Gastroesophageal sphincter (tissue), 4 donors: ENCODE data around the gene EGFLAM. TPM values are rescaled to one million over a fixed set of nuclear protein-coding genes. Genes with fewer than 3 reads are reported as not detected.

ENCODE experiments used
- ATAC-seq: fragments of 150-250 bp; one replicate; pipeline ENCODE4 v1.9.1; 2016; ENCODE audit warnings: mild to moderate bottlenecking, moderate library complexity
- H3K27ac ChIP-seq, 4 donors: fragments of 200-600 bp; sonication (generic) in 3 of 4; 1 replicate in 3 of 4; 2 replicates in 1 of 4; pipeline ENCODE4 v1.5.1; 2016 to 2019
- H3K27me3 ChIP-seq: fragments of 200-600 bp; sonication (generic); one replicate; pipeline ENCODE4 v1.5.1; 2019
- H3K36me3 ChIP-seq, 2 donors: fragments of 200-600 bp; sonication (generic); one replicate each; pipeline ENCODE4 v1.5.1; 2019; ENCODE audit warnings: control low read depth in 1 of 2
- H3K4me1 ChIP-seq, 3 donors: fragments of 200-600 bp; sonication (generic); 1 replicate in 2 of 3; 2 replicates in 1 of 3; pipeline ENCODE4 v1.5.1; 2016 to 2019; ENCODE audit warnings: control low read depth in 2 of 3
- H3K4me3 ChIP-seq, 2 donors: fragments of 200-600 bp; sonication (generic); one replicate each; pipeline ENCODE4 v1.5.1; 2019; ENCODE audit warnings: mild to moderate bottlenecking in 1 of 2, moderate library complexity in 1 of 2
- H3K9me3 ChIP-seq, 3 donors: fragments of 200-600 bp; sonication (generic); one replicate each; pipeline ENCODE4 v1.5.1; 2017 to 2019; ENCODE audit warnings: control low read depth in 2 of 3
- EP300 ChIP-seq: sonication (generic); formaldehyde crosslinking; IDR thresholded peaks from one replicate; pipeline ENCODE4 v1.6.1; 2017; ENCODE audit warnings: antibody characterized with exemption, mild to moderate bottlenecking
- POLR2A ChIP-seq, 2 donors: fragments of 450-650 bp; IDR thresholded peaks; one replicate each; pipeline ENCODE4 v1.6.1; 2017; ENCODE audit warnings: antibody characterized with exemption in 2 of 2, mild to moderate bottlenecking in 2 of 2, moderate library complexity in 1 of 2
- POLR2AphosphoS5 ChIP-seq: sonication (generic); formaldehyde crosslinking; IDR thresholded peaks from one replicate; pipeline ENCODE4 v1.6.1; 2017; ENCODE audit warnings: antibody characterized with exemption
- WGBS, 2 donors: methylation state at CpG; one replicate each; pipeline ENCODE4 v1.1.5; 2018; ENCODE audit warnings: low coverage in 1 of 2; 5-methylcytosine and 5-hydroxymethylcytosine counted together
- total RNA-seq, 4 donors: library from RNA; depleted of rRNA; stranded (reverse); fragments of >200 nt; gene quantifications; one replicate each; pipeline ENCODE4 v1.1.0, GENCODE V29; 2016
- TF ChIP-seq, protein P1 (sequence below), 4 experiments: fragments of 200-600 bp in 2 of 4; fragments of 450-650 bp in 2 of 4; sonication (generic) in 1 of 4; IDR thresholded peaks; one replicate each; pipeline ENCODE4 v1.5.1; 2017 to 2019; ENCODE audit warnings: antibody characterized with exemption in 4 of 4, mild to moderate bottlenecking in 2 of 4, moderate library complexity in 2 of 4

Gene EGFLAM
- total RNA-seq, 4 donors from 2014 or later: 4.8 to 8.3 (median 7.7) TPM

DNA sequence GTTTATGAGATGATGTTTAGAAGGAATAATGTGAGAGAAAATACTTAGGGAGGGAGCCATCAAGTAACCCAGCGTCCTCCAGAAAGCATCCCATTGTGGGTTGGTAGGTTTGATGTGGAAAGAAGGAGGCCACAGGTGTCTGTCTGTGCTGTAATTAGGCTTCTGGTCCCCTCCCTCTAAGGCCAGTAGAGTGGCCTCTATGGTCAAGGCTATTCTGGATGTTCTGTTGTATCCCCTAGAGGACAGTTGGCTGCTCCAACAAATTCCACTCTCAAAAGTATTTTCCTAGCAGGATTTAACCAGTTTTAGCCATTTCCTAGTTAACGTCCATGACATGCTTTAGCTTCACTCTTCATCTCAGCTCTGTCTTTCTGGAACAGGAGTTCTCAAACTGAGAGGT, 106.5 kb downstream of the EGFLAM start:
- Histone ChIP-seq H3K27me3 (no peaks in the 10 kb centered on the region), H3K27ac (no peak overlapping the region), H3K4me3 (no peak overlapping the region), H3K36me3 (no peaks in the 10 kb centered on the region), H3K4me1 (no peaks in the 10 kb centered on the region), H3K9me3 (no peaks in the 10 kb centered on the region)
- TF ChIP-seq POLR2AphosphoS5 (no peak), EP300 (no peak), POLR2A (IDR thresholded peaks at IDR 0.05) (no peak)
- TF ChIP-seq, protein P1, sequence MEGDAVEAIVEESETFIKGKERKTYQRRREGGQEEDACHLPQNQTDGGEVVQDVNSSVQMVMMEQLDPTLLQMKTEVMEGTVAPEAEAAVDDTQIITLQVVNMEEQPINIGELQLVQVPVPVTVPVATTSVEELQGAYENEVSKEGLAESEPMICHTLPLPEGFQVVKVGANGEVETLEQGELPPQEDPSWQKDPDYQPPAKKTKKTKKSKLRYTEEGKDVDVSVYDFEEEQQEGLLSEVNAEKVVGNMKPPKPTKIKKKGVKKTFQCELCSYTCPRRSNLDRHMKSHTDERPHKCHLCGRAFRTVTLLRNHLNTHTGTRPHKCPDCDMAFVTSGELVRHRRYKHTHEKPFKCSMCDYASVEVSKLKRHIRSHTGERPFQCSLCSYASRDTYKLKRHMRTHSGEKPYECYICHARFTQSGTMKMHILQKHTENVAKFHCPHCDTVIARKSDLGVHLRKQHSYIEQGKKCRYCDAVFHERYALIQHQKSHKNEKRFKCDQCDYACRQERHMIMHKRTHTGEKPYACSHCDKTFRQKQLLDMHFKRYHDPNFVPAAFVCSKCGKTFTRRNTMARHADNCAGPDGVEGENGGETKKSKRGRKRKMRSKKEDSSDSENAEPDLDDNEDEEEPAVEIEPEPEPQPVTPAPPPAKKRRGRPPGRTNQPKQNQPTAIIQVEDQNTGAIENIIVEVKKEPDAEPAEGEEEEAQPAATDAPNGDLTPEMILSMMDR (IDR thresholded peaks at IDR 0.05): no peak
- ATAC-seq: no peak
- WGBS, 2 donors: 70 to 73% methylated on average over 2 of the region's 2 CpGs

DNA sequence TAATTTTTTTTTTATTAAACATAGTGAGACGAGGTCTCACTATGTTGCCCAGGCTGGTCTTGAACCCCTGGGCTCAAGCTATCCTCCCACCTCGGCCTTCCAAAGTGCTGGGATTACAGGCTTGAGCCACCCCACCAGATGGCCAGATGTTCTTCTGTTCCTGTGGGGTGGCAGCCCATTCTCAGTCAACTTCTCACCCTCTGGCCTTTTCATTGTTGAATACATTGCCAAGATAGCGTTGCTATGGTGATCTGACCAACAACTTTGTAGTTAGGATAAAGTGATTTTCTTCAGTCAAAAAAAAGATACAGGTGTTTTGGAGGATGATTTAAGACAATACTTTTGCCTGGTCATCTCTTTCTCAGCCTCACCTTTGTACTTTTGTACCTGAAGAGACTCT, 109.1 kb downstream of the EGFLAM start:
- H3K36me3 ChIP-seq: no peaks in the 10 kb centered on the region
- H3K27ac ChIP-seq: no peak overlapping the region
- no peaks in the 10 kb centered on the region for H3K27me3 ChIP-seq
- WGBS, 2 donors: 68% methylated on average over 3 of the region's 3 CpGs; no CpG with 5 or more reads in 1 of the 2 donors
- no peak overlapping the region for H3K4me3 ChIP-seq
- ATAC-seq: no peak
- no peaks in the 10 kb centered on the region for H3K4me1 ChIP-seq
- no peaks in the 10 kb centered on the region for H3K9me3 ChIP-seq
- TF ChIP-seq POLR2AphosphoS5 (no peak), EP300 (no peak), POLR2A (IDR thresholded peaks at IDR 0.05) (no peak)
- TF ChIP-seq, protein P1 (IDR thresholded peaks at IDR 0.05): no peak

DNA sequence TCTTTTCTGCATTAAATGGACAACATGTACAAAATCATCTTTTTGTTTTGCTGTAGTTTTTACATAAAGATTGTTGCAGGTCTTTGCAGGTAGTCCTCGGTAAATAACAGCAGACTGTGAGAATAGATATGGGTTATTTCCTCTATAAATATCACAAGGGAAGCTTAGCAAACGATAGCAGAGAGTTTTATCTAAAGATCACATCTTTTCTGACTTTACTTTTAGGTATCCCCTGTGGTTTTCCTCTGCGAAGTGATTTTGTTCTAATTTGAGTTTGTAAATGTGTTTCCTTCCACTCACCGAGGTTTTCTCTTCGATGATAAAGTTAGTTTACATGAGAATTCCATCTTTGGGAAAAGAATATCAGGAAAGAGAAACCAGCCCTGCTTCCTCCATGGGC, 109.6 kb downstream of the EGFLAM start:
- WGBS, 2 donors: 42 to 54% methylated on average over 5 of the region's 5 CpGs

DNA sequence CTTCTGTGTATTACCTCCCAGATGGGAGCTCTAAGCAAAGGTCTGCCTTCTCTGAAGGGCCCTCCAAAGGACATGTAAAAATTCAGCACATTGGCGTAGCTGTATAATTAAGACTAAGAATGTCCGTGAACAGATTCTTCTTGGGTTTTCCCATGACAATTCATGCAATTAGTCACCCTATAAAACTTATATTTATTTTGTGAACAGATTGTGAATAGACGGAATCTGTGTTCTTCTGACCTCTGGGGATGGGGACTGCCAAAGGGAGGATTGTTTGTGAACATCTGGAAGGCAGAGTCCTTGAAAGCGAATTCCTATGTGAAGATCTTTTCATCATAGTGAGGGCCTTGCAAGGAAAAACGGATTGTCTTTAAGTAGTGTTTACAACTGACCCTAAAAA, 111.3 kb downstream of the EGFLAM start:
- Histone ChIP-seq H3K27me3 (no peaks in the 10 kb centered on the region), H3K9me3 (no peaks in the 10 kb centered on the region), H3K4me1 (no peaks in the 10 kb centered on the region), H3K27ac (no peak overlapping the region), H3K36me3 (no peaks in the 10 kb centered on the region), H3K4me3 (no peak overlapping the region)
- TF ChIP-seq POLR2AphosphoS5 (no peak), EP300 (no peak), POLR2A (IDR thresholded peaks at IDR 0.05) (no peak)
- TF ChIP-seq, protein P1 (IDR thresholded peaks at IDR 0.05): no peak
- no peak for ATAC-seq
- 71 to 80% methylated on average over 4 to 5 of the region's 5 CpGs for WGBS, 2 donors

More for the DNA sequence above, 109.6 kb downstream of the EGFLAM start:
- ATAC-seq: no peak
- no peaks in the 10 kb centered on the region for H3K4me1 ChIP-seq
- H3K27ac ChIP-seq: no peak overlapping the region
- no peaks in the 10 kb centered on the region for H3K9me3 ChIP-seq
- H3K27me3 ChIP-seq: no peaks in the 10 kb centered on the region
- no peak overlapping the region for H3K4me3 ChIP-seq
- no peaks in the 10 kb centered on the region for H3K36me3 ChIP-seq
- no peak for TF ChIP-seq POLR2AphosphoS5
- no peak for TF ChIP-seq EP300
- no peak for TF ChIP-seq POLR2A (IDR thresholded peaks at IDR 0.05)
- TF ChIP-seq, protein P1 (IDR thresholded peaks at IDR 0.05): no peak

DNA sequence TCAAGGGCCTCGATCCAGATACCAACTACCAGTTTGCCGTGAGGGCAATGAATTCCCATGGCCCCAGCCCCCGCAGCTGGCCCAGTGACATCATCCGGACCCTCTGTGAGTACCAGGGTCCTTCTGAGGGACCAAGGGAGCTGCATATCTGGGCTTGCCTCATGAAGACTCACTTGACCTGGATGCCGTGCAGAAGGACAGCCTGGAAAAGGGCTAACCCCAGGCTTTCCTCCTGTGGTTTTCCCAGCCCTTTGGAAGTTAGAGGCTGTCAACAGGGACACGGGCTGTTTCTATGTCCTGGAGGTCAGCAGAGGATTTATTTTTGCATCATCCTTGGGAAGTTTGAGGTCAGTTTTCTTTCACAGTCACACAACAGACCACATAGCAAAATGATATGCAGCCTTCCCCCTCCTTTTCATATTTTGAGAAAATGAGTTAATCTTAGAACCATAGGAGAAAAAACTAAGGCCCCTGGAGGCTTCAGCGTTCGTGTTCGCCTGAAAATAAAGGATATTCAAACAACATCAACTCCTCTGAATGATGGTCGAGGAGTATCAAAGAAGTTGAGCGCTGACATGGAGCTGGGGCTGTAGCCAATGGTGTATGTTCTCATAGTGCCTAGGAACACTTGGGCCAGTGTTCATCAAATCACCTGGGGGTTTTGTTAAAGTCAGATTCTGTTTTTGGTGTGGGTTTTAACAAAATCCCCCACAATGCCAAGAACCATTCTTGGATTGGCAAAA, 112.2 kb downstream of the EGFLAM start:
- TF ChIP-seq EP300 (no peak), POLR2AphosphoS5 (no peak), POLR2A (IDR thresholded peaks at IDR 0.05) (no peak)
- TF ChIP-seq, protein P1 (IDR thresholded peaks at IDR 0.05): no peak
- no peaks in the 10 kb centered on the region for H3K9me3 ChIP-seq
- no peaks in the 10 kb centered on the region for H3K27me3 ChIP-seq
- no peak for ATAC-seq
- WGBS, 2 donors: 84 to 85% methylated on average over 6 to 10 of the region's 11 CpGs
- H3K4me3 ChIP-seq: no peak overlapping the region
- H3K27ac ChIP-seq: peak overlapping the region in 1 of 4 donors; percentile 26
- H3K4me1 ChIP-seq: no peaks in the 10 kb centered on the region
- H3K36me3 ChIP-seq: no peaks in the 10 kb centered on the region
